GM19240 (cell line): ENCODE measurements around the gene SEH1L.
"Not testable (repeated sequence)": the region's sequence is repeated elsewhere in the genome, so short reads cannot be mapped to it uniquely, and the experiment has no call there.

Source experiments
- DNase-seq: peaks from one replicate; pipeline ENCODE4 v3.0.0; 2011; ENCODE audit warnings: low spot score; ENCODE audit not compliant: insufficient read length

Gene SEH1L

GRCh38 chr18:12995424-12995823 is 47.6 kb downstream of the SEH1L start:
- no peak for DNase-seq

GRCh38 chr18:12995952-12996477 is 48.2 kb downstream of the SEH1L start:
- DNase-seq = no peak

GRCh38 chr18:12996661-12997292 is 49.0 kb downstream of the SEH1L start:
- DNase-seq = no peak

GRCh38 chr18:12997330-12997729 is 49.5 kb downstream of the SEH1L start:
- not testable (repeated sequence) for DNase-seq

- DNase-seq = no peak
Measured at GRCh38 chr18:12998332-12999060, 50.7 kb downstream of the SEH1L start.

GRCh38 chr18:13003466-13003896 is 55.7 kb downstream of the SEH1L start:
- DNase-seq = no peak

- no peak for DNase-seq
Measured at GRCh38 chr18:13004396-13004795, 56.6 kb downstream of the SEH1L start.

GRCh38 chr18:13005289-13005688 is 57.5 kb downstream of the SEH1L start:
- no peak for DNase-seq

- DNase-seq = no peak
Measured at GRCh38 chr18:13006531-13007247, 58.9 kb downstream of the SEH1L start.

- no peak for DNase-seq
Measured at GRCh38 chr18:13007248-13007560, 59.4 kb downstream of the SEH1L start.

GRCh38 chr18:13011719-13012118 is 63.9 kb downstream of the SEH1L start:
- no peak for DNase-seq

GRCh38 chr18:13014232-13014631 is 66.4 kb downstream of the SEH1L start:
- no peak for DNase-seq

GRCh38 chr18:13014818-13015217 is 67.0 kb downstream of the SEH1L start:
- no peak for DNase-seq

GRCh38 chr18:13017247-13017875 is 69.5 kb downstream of the SEH1L start:
- no peak for DNase-seq

GRCh38 chr18:13018374-13018773 is 70.6 kb downstream of the SEH1L start:
- no peak for DNase-seq

GRCh38 chr18:13019301-13019700 is 71.5 kb downstream of the SEH1L start:
- DNase-seq = no peak

- DNase-seq = no peak
Measured at GRCh38 chr18:13022644-13023043, 74.8 kb downstream of the SEH1L start.

- no peak for DNase-seq
Measured at GRCh38 chr18:13025233-13025632, 77.4 kb downstream of the SEH1L start.

- DNase-seq = no peak
Measured at GRCh38 chr18:13026583-13027270, 78.9 kb downstream of the SEH1L start.

- no peak for DNase-seq
Measured at GRCh38 chr18:13028869-13029268, 81.1 kb downstream of the SEH1L start.

- DNase-seq = no peak
Measured at GRCh38 chr18:13032173-13032572, 84.4 kb downstream of the SEH1L start.
